GM23338 (cell line): ENCODE measurements around the gene USP16. TPM values are rescaled to one million over a fixed set of nuclear protein-coding genes. Genes with fewer than 3 reads are reported as not detected.

Experiments used
- ATAC-seq: fragments of 200-7000 bp; cut with Tn5 transposase; 3 replicates; pipeline ENCODE4 v1.9.1; 2020
- DNase-seq: peaks from one replicate; pipeline ENCODE4 v3.0.0-alpha.2; 2015; ENCODE audit warnings: low spot score
- H2AFZ ChIP-seq: fragments of 200-600 bp; sonication (generic); 2 replicates; pipeline ENCODE4 v1.8.0; 2016; ENCODE audit warnings: antibody characterized with exemption, mild to moderate bottlenecking, moderate library complexity
- H3F3A ChIP-seq: fragments of 200-600 bp; sonication (generic); replicated peaks from 2 replicates; pipeline ENCODE4 v1.8.0; 2017; ENCODE audit warnings: antibody characterized with exemption, mixed run types, low read depth
- H3K27ac ChIP-seq: fragments of 200-600 bp; sonication (generic); 2 replicates; pipeline ENCODE4 v1.6.1; 2016; ENCODE audit warnings: low read depth
- H3K27me3 ChIP-seq: fragments of 200-600 bp; sonication (generic); 2 replicates; pipeline ENCODE4 v1.8.0; 2016; ENCODE audit warnings: mild to moderate bottlenecking, mixed run types, moderate library complexity; ENCODE audit not compliant: insufficient read depth
- H3K36me3 ChIP-seq: fragments of 200-600 bp; sonication (generic); 2 replicates; pipeline ENCODE4 v1.8.0; 2016; ENCODE audit warnings: mild to moderate bottlenecking; ENCODE audit not compliant: insufficient read depth
- H3K4me1 ChIP-seq: fragments of 200-600 bp; sonication (generic); 2 replicates; pipeline ENCODE4 v1.8.0; 2016; ENCODE audit warnings: mild to moderate bottlenecking, moderate library complexity; ENCODE audit not compliant: insufficient read depth
- H3K4me2 ChIP-seq: fragments of 200-600 bp; sonication (generic); 2 replicates; pipeline ENCODE4 v1.7.1; 2017; ENCODE audit warnings: mixed run types
- H3K4me3 ChIP-seq: fragments of 200-600 bp; sonication (generic); 2 replicates; pipeline ENCODE4 v1.6.1; 2016; ENCODE audit warnings: mixed run types
- H3K79me2 ChIP-seq: fragments of 200-600 bp; sonication (generic); replicated peaks from 2 replicates; pipeline ENCODE4 v1.8.0; 2017; ENCODE audit warnings: mild to moderate bottlenecking; ENCODE audit not compliant: insufficient read depth
- H3K9me2 ChIP-seq: fragments of 200-600 bp; sonication (generic); 2 replicates; pipeline ENCODE4 v1.8.0; 2017; ENCODE audit not compliant: insufficient read depth
- H4K20me1 ChIP-seq: fragments of 200-600 bp; sonication (generic); replicated peaks from 2 replicates; pipeline ENCODE4 v1.8.0; 2017; ENCODE audit warnings: mild to moderate bottlenecking; ENCODE audit not compliant: insufficient read depth
- H3K27ac Mint-ChIP-seq: 2 replicates; pipeline ENCODE4 v1.8.0; 2020; ENCODE audit warnings: inconsistent platforms, mild to moderate bottlenecking, moderate library complexity, mixed read lengths
- H3K27me3 Mint-ChIP-seq: 3 replicates; pipeline ENCODE4 v1.8.0; 2022; ENCODE audit warnings: low read depth, mild to moderate bottlenecking, moderate library complexity, mixed read lengths, inconsistent platforms; ENCODE audit not compliant: insufficient read depth, poor library complexity
- H3K36me3 Mint-ChIP-seq: 3 replicates; pipeline ENCODE4 v1.8.0; 2021; ENCODE audit warnings: low read depth, mild to moderate bottlenecking, inconsistent platforms, moderate library complexity, mixed read lengths
- H3K4me1 Mint-ChIP-seq: 3 replicates; pipeline ENCODE4 v1.8.0; 2020; ENCODE audit warnings: mild to moderate bottlenecking, inconsistent platforms, mixed read lengths
- H3K4me3 Mint-ChIP-seq: 3 replicates; pipeline ENCODE4 v1.8.0; 2021; ENCODE audit warnings: moderate library complexity, mild to moderate bottlenecking, inconsistent platforms, mixed read lengths
- H3K9me3 Mint-ChIP-seq: 3 replicates; pipeline ENCODE4 v1.8.0; 2020; ENCODE audit warnings: moderate library complexity, mild to moderate bottlenecking, inconsistent platforms, mixed read lengths
- EZH2 ChIP-seq: fragments of 200-600 bp; sonication (generic); IDR thresholded peaks from one replicate; pipeline ENCODE4 v1.8.0; 2017; ENCODE audit warnings: antibody characterized with exemption, mild to moderate bottlenecking, low read depth; ENCODE audit not compliant: unreplicated experiment
- EZH2phosphoT487 ChIP-seq: fragments of 200-600 bp; sonication (generic); IDR thresholded peaks from one replicate; pipeline ENCODE4 v1.8.1; 2018; ENCODE audit warnings: antibody characterized with exemption; ENCODE audit not compliant: unreplicated experiment
- JUNB ChIP-seq: IDR thresholded peaks from one replicate; pipeline ENCODE4 v1.6.1; 2016; ENCODE audit warnings: antibody characterized with exemption; ENCODE audit not compliant: unreplicated experiment
- NANOG ChIP-seq: IDR thresholded peaks from 2 replicates; pipeline ENCODE4 v1.6.1; 2016; ENCODE audit warnings: antibody characterized with exemption, borderline replicate concordance
- POLR2AphosphoS5 ChIP-seq: IDR thresholded peaks from 2 replicates; pipeline ENCODE4 v1.6.1; 2016; ENCODE audit warnings: antibody characterized with exemption, low read depth
- STAT1 ChIP-seq: IDR thresholded peaks from one replicate; pipeline ENCODE4 v1.6.1; 2016; ENCODE audit warnings: antibody characterized with exemption; ENCODE audit not compliant: unreplicated experiment
- ZNF114 ChIP-seq: fragments of 250-450 bp; sonication (Bioruptor Pico); IDR thresholded peaks from 2 replicates; pipeline ENCODE4 v1.5.0; 2020; ENCODE audit warnings: mild to moderate bottlenecking, moderate library complexity
- ZNF331 ChIP-seq: fragments of 250-450 bp; sonication (Bioruptor Pico); IDR thresholded peaks from 2 replicates; pipeline ENCODE4 v1.5.0; 2020; ENCODE audit warnings: low read depth, mild to moderate bottlenecking, moderate library complexity
- polyA plus RNA-seq: library from polyadenylated mRNA; unstranded; fragments of >200 nt; fragmentation: Nextera tagmentation; extraction: Ambion mirVana; gene quantifications from 2 replicates; pipeline ENCODE4 v1.2.1, GENCODE V29; 2016
- total RNA-seq: library from RNA; depleted of rRNA; stranded (reverse); fragments of >200 nt; shearing (Covaris generic); gene quantifications from 2 replicates; pipeline ENCODE4 v1.2.3, GENCODE V29; 2014
- TF ChIP-seq, protein P1 (sequence below): IDR thresholded peaks from 2 replicates; pipeline ENCODE4 v1.6.1; 2016; ENCODE audit warnings: antibody characterized with exemption
- TF ChIP-seq, protein P2 (sequence below): IDR thresholded peaks from one replicate; pipeline ENCODE4 v1.6.1; 2018; ENCODE audit warnings: antibody characterized with exemption; ENCODE audit not compliant: unreplicated experiment
- TF ChIP-seq, protein P3 (sequence below): fragments of 250-450 bp; sonication (Bioruptor Pico); IDR thresholded peaks from 2 replicates; pipeline ENCODE4 v1.5.0; 2020; ENCODE audit warnings: mild to moderate bottlenecking, moderate library complexity
- TF ChIP-seq, protein P4 (sequence below), 2 experiments: fragments of 200-600 bp in 1 of 2; sonication (generic) in 1 of 2; conservative IDR thresholded peaks; 2 replicates each; pipeline versions ENCODE4 v1.5.1 to v1.6.1; 2016 to 2017; ENCODE audit warnings: antibody characterized with exemption in 2 of 2, low read depth in 2 of 2, mild to moderate bottlenecking in 2 of 2, moderate library complexity in 1 of 2

The USP16 gene
- total and polyA plus RNA-seq, 2 experiments from 2014 or later = 19.7 to 70.4 TPM

DNA sequence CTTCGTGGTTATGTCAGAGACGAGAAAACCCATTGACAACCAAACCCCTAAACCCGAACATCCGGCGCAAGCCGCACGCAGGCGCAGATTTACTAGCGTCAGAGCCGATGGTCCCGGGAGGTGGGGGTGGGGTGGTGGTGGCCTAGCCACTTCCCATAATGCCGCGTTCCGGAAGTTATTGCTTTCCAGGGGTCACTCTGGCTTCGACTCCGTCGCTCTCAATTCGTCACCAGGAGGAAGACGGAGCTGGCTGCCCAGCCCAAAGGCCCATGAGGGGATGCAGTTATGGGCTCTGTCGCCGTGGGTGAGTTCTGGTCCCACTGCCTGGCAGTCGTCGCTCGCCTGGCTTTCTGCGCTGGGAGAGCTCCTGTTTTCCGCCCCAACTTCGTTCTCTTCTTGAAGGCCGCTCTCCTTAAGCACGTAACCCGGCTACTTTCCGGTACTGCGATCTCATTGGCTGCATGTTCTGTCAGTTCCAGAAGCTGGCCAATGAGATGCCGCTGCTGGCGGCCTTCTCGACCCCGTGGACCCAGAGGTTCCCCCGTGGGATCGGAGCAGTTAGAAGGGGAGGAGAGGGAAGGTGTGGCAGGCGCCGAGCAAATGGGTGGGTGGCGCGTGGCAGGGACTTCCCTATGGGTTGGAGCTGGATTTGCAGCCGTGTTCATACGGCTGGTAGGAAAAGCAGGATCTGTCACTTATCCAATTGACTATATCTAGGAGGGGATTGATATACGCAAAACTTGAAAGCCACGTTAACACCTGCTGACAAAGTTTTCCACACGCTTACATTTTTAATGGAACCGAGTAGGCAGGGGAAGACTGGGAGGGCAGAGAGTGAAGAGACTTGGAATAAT lies at the start of gene USP16 (continued):
- TF ChIP-seq EZH2phosphoT487 = no peak

DNA sequence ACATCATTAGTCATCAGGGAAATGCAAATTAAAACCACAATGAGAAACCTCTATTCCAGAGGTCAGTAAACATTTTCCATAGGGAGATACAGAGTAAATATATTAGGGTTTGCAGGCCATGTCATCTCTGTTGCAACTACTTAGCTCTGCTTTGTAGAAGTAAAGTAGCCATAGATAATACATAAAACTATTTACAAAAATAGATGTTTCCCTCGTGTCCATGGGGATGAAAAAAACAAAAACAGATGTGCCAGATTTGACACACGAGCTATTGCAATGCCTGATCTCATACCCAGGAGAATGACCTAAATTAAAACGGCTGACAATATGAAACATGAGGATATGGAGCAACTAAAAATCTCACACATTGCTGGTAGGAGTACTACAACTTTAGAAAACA lies 49.1 kb upstream of the USP16 start:
- Histone ChIP-seq H3K36me3 (0 out of 2 replicates have a peak, but pooled peaks cover 3% of the 10 kb centered on the region), H4K20me1 (no peaks in the 10 kb centered on the region; the same call in 1 of the 2 replicates), H3K4me2 (no peak overlapping the region), H3K9me2 (no peaks in the 10 kb centered on the region), H3K4me3 (no peak overlapping the region), H3K4me1 (no peaks in the 10 kb centered on the region), H3K79me2 (no peaks in the 10 kb centered on the region), H3K27me3 (no peaks in the 10 kb centered on the region), H3K27ac (no peak overlapping the region), H3F3A (no peaks in the 10 kb centered on the region), H2AFZ (no peak overlapping the region)
- ATAC-seq (no peak), DNase-seq (no peak)
- Mint-ChIP-seq H3K9me3 (no peaks in the 10 kb centered on the region; the same call in 2 of the 3 replicates), H3K4me1 (no peaks in the 10 kb centered on the region), H3K27me3 (no peaks in the 10 kb centered on the region), H3K36me3 (peaks cover 23% of the 10 kb centered on the region), H3K27ac (no peak overlapping the region), H3K4me3 (no peak overlapping the region)
- TF ChIP-seq EZH2 = no peak
- TF ChIP-seq, protein P1, sequence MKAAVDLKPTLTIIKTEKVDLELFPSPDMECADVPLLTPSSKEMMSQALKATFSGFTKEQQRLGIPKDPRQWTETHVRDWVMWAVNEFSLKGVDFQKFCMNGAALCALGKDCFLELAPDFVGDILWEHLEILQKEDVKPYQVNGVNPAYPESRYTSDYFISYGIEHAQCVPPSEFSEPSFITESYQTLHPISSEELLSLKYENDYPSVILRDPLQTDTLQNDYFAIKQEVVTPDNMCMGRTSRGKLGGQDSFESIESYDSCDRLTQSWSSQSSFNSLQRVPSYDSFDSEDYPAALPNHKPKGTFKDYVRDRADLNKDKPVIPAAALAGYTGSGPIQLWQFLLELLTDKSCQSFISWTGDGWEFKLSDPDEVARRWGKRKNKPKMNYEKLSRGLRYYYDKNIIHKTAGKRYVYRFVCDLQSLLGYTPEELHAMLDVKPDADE = no peak
- TF ChIP-seq EZH2phosphoT487 = no peak
- TF ChIP-seq POLR2AphosphoS5 = no peak
- no peak for TF ChIP-seq ZNF331 (CRISPR knock-in tag)
- TF ChIP-seq STAT1 = no peak
- no peak for TF ChIP-seq NANOG
- TF ChIP-seq ZNF114 (CRISPR knock-in tag) = no peak
- TF ChIP-seq, protein P2, sequence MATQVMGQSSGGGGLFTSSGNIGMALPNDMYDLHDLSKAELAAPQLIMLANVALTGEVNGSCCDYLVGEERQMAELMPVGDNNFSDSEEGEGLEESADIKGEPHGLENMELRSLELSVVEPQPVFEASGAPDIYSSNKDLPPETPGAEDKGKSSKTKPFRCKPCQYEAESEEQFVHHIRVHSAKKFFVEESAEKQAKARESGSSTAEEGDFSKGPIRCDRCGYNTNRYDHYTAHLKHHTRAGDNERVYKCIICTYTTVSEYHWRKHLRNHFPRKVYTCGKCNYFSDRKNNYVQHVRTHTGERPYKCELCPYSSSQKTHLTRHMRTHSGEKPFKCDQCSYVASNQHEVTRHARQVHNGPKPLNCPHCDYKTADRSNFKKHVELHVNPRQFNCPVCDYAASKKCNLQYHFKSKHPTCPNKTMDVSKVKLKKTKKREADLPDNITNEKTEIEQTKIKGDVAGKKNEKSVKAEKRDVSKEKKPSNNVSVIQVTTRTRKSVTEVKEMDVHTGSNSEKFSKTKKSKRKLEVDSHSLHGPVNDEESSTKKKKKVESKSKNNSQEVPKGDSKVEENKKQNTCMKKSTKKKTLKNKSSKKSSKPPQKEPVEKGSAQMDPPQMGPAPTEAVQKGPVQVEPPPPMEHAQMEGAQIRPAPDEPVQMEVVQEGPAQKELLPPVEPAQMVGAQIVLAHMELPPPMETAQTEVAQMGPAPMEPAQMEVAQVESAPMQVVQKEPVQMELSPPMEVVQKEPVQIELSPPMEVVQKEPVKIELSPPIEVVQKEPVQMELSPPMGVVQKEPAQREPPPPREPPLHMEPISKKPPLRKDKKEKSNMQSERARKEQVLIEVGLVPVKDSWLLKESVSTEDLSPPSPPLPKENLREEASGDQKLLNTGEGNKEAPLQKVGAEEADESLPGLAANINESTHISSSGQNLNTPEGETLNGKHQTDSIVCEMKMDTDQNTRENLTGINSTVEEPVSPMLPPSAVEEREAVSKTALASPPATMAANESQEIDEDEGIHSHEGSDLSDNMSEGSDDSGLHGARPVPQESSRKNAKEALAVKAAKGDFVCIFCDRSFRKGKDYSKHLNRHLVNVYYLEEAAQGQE = no peak
- TF ChIP-seq, protein P3, sequence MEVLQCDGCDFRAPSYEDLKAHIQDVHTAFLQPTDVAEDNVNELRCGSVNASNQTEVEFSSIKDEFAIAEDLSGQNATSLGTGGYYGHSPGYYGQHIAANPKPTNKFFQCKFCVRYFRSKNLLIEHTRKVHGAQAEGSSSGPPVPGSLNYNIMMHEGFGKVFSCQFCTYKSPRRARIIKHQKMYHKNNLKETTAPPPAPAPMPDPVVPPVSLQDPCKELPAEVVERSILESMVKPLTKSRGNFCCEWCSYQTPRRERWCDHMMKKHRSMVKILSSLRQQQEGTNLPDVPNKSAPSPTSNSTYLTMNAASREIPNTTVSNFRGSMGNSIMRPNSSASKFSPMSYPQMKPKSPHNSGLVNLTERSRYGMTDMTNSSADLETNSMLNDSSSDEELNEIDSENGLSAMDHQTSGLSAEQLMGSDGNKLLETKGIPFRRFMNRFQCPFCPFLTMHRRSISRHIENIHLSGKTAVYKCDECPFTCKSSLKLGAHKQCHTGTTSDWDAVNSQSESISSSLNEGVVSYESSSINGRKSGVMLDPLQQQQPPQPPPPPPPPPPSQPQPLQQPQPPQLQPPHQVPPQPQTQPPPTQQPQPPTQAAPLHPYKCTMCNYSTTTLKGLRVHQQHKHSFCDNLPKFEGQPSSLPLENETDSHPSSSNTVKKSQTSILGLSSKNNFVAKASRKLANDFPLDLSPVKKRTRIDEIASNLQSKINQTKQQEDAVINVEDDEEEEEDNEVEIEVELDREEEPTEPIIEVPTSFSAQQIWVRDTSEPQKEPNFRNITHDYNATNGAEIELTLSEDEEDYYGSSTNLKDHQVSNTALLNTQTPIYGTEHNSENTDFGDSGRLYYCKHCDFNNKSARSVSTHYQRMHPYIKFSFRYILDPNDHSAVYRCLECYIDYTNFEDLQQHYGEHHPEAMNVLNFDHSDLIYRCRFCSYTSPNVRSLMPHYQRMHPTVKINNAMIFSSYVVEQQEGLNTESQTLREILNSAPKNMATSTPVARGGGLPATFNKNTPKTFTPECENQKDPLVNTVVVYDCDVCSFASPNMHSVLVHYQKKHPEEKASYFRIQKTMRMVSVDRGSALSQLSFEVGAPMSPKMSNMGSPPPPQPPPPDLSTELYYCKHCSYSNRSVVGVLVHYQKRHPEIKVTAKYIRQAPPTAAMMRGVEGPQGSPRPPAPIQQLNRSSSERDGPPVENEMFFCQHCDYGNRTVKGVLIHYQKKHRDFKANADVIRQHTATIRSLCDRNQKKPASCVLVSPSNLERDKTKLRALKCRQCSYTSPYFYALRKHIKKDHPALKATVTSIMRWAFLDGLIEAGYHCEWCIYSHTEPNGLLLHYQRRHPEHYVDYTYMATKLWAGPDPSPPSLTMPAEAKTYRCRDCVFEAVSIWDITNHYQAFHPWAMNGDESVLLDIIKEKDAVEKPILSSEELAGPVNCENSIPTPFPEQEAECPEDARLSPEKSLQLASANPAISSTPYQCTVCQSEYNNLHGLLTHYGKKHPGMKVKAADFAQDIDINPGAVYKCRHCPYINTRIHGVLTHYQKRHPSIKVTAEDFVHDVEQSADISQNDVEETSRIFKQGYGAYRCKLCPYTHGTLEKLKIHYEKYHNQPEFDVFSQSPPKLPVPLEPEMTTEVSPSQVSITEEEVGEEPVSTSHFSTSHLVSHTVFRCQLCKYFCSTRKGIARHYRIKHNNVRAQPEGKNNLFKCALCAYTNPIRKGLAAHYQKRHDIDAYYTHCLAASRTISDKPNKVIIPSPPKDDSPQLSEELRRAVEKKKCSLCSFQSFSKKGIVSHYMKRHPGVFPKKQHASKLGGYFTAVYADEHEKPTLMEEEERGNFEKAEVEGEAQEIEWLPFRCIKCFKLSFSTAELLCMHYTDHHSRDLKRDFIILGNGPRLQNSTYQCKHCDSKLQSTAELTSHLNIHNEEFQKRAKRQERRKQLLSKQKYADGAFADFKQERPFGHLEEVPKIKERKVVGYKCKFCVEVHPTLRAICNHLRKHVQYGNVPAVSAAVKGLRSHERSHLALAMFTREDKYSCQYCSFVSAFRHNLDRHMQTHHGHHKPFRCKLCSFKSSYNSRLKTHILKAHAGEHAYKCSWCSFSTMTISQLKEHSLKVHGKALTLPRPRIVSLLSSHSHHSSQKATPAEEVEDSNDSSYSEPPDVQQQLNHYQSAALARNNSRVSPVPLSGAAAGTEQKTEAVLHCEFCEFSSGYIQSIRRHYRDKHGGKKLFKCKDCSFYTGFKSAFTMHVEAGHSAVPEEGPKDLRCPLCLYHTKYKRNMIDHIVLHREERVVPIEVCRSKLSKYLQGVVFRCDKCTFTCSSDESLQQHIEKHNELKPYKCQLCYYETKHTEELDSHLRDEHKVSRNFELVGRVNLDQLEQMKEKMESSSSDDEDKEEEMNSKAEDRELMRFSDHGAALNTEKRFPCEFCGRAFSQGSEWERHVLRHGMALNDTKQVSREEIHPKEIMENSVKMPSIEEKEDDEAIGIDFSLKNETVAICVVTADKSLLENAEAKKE = no peak
- TF ChIP-seq JUNB = no peak
- TF ChIP-seq, protein P4, sequence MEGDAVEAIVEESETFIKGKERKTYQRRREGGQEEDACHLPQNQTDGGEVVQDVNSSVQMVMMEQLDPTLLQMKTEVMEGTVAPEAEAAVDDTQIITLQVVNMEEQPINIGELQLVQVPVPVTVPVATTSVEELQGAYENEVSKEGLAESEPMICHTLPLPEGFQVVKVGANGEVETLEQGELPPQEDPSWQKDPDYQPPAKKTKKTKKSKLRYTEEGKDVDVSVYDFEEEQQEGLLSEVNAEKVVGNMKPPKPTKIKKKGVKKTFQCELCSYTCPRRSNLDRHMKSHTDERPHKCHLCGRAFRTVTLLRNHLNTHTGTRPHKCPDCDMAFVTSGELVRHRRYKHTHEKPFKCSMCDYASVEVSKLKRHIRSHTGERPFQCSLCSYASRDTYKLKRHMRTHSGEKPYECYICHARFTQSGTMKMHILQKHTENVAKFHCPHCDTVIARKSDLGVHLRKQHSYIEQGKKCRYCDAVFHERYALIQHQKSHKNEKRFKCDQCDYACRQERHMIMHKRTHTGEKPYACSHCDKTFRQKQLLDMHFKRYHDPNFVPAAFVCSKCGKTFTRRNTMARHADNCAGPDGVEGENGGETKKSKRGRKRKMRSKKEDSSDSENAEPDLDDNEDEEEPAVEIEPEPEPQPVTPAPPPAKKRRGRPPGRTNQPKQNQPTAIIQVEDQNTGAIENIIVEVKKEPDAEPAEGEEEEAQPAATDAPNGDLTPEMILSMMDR (conservative IDR thresholded peaks at IDR 0.05; ENCODE audit: low read depth in 2 of 2) = no peak
